ENCODE results near the gene RBBP8NL. TPM values are rescaled to one million over a fixed set of nuclear protein-coding genes. Genes with fewer than 3 reads are reported as not detected.

Gene RBBP8NL
- total RNA-seq, 1 donor from 2014 or later = 0.40 TPM

DNA sequence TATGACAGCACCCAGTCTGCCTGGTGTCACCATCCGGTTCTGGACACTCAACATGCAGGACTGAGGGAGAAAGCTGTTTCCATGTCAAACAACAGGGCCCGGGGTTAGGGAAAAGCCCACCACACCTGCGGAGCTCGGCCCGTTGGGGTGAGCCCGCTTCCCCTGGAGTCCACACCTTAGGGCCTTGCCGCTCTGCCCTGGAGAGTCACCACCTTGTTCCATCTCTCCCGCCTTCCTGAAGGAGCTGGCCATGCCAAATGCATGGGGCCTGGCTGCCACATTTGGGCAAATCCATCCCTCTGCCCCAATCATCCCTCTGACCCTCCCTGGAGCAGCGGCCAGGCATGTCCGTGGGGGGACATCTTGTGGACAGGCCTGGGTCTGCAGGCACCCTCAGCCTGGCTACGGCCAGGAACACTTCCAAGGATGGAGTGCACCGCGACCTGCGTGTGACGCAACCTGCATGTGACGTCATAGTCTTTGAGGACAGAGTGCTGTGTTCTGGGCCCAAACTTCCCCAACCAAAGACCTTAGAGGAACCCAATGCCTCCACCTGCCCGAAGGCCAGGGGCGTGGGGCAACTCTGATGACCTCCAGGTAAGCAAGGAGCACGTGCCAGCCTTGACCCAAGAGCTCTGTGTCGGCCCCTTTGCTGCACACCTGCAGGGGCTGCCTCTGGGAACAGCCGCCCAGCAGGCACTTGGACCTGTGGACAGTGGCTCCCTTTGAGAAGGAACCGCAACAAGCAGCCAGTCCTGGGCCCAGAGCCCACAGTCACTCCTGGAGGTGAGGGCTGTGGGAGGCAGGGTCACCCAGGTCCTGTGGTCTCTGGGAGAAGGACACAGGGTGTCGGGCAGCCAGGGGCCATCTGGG, 22.0 kb downstream of the RBBP8NL start:
- H3K4me3 ChIP-seq (ENCODE audit: low read depth, low read length) = peak overlapping the region; percentile 69
- TF ChIP-seq, protein P1, sequence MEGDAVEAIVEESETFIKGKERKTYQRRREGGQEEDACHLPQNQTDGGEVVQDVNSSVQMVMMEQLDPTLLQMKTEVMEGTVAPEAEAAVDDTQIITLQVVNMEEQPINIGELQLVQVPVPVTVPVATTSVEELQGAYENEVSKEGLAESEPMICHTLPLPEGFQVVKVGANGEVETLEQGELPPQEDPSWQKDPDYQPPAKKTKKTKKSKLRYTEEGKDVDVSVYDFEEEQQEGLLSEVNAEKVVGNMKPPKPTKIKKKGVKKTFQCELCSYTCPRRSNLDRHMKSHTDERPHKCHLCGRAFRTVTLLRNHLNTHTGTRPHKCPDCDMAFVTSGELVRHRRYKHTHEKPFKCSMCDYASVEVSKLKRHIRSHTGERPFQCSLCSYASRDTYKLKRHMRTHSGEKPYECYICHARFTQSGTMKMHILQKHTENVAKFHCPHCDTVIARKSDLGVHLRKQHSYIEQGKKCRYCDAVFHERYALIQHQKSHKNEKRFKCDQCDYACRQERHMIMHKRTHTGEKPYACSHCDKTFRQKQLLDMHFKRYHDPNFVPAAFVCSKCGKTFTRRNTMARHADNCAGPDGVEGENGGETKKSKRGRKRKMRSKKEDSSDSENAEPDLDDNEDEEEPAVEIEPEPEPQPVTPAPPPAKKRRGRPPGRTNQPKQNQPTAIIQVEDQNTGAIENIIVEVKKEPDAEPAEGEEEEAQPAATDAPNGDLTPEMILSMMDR (conservative IDR thresholded peaks at IDR 0.05; ENCODE audit: low read depth, low read length) = peak; percentile 54
- no peak for DNase-seq (ENCODE audit: low read depth)

DNA sequence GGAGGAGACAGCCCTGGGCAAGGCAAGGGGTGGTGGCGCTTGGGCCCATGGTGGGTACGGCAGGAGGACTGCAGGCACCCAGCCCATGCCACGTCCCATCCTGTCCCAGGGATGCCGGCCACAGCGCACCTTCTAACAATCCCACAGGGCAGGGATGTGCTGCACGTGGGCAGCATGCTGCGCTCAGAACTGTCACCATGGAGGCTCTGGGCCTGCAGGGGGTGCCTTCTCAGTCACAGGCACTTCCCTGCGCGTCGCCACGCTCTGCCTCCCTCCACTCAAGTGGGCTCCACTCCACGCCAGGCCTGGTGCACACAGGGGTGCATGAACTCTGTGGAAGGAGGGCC, 22.6 kb downstream of the RBBP8NL start:
- no peak overlapping the region for H3K4me3 ChIP-seq (ENCODE audit: low read depth, low read length)
- TF ChIP-seq, protein P1 (conservative IDR thresholded peaks at IDR 0.05; ENCODE audit: low read depth, low read length) = no peak
- no peak for DNase-seq (ENCODE audit: low read depth)

DNA sequence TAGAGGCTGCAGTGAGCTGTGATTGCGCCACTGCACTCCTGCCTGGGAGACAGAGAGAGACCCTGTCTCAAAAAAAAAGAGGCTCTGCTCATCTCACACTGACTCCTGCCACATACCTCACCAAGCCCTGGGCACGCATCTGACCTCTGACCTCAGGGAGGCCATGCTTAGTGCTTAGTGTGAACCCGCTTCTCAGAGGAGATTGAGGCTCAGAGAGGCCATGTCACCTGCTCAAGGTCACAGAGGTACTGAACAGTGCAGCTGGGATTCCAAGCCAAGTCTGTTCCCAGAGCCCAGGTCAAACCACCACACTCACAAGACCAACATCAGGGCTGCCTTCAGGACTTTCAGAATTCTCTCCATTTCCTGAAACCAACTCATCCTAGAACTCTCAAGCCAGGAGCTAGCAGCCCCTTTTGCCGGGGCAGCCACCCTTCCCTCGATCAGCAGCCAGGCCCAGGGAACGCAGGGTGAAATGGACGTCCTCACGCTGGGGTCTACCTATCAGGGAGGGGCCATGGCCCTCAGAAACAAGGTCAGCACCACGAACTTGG, 23.1 kb downstream of the RBBP8NL start:
- TF ChIP-seq, protein P1 (conservative IDR thresholded peaks at IDR 0.05; ENCODE audit: low read depth, low read length) = no peak
- DNase-seq (ENCODE audit: low read depth) = no peak
- no peak overlapping the region for H3K4me3 ChIP-seq (ENCODE audit: low read depth, low read length)

DNA sequence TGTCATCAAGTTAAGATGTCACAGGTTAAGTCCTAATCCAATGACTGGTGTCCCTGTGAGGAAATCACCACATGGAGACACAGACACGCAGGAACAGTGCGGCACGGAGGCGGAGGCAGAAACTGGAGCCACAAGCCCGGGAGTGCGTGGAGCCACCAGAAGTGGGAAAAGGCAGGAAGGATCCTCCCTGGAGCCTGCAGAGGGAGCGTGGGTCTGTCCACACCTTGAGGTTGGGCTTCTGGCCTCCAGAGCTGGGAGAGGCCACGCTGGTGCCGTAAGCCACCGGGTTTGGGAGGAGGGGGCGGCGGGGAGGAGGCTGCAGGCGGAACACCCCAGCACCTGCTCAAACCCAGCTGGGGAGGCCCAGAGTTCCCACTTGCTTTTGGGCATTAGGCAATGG, 24.0 kb downstream of the RBBP8NL start:
- no peak for DNase-seq (ENCODE audit: low read depth)
- TF ChIP-seq, protein P1 (conservative IDR thresholded peaks at IDR 0.05; ENCODE audit: low read depth, low read length) = no peak
- no peak overlapping the region for H3K4me3 ChIP-seq (ENCODE audit: low read depth, low read length)

DNA sequence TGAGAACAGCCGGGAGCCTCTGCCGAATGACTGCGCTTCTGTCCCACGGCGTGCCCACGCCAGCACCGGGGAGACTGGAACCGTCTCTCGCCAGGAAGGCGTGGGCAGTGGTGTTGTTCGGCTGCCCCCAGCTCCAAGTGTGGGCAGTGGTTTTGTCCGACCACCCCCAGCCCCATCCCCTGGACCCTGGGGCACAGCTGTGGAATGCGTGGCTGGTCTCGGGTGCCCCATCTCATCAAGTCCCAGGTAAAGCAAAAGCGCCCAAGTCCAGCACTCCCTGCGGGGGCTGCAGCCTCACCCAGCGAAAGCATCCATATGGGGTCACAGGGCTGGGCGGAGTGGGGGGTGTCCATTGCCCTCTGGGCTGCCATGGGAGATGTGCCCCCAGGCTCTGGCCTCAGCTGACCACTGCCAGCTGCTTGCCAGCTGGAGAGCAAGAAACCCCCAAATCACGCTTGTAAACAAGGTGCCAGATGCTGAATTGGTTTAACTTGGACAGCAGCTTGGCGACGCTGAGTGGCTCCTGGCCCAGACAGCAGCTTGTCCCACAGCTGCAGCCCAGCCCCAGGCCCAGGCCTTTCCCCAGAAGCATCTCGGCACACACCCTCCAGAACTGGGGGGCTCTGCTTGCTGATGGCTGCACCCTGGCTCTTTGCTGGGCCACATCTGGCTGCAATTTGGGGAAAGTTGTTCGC, 24.7 kb downstream of the RBBP8NL start:
- no peak overlapping the region for H3K4me3 ChIP-seq (ENCODE audit: low read depth, low read length)
- TF ChIP-seq, protein P1 (conservative IDR thresholded peaks at IDR 0.05; ENCODE audit: low read depth, low read length) = no peak
- no peak for DNase-seq (ENCODE audit: low read depth)

DNA sequence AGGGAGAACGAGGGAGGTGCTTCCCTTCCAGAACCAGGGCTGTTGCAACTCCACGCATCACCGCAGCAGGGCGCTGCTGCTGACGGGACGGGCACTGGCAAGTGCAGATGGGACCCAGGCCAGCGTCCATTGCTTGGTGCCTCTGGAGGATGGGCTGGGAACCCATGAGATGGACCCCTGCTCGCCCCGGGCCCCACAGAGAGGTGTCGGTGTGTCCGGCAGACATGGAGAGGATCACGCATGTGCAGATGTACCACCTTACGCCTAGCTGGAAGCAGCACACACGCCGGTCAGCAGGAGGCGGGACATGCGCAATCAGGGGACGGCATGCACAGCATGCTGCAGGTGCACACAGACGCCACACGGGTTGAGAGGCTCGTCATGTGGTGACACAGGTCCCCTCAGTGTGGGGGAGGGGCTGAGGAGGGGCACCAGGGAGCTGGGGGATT, 26.0 kb downstream of the RBBP8NL start:
- TF ChIP-seq, protein P1 (conservative IDR thresholded peaks at IDR 0.05; ENCODE audit: low read depth, low read length) = no peak
- no peak for DNase-seq (ENCODE audit: low read depth)
- H3K4me3 ChIP-seq (ENCODE audit: low read depth, low read length) = no peak overlapping the region

Measured in epithelial cell of proximal tubule (primary cell).